ENCODE data around the gene LDHD.

The LDHD gene

DNA sequence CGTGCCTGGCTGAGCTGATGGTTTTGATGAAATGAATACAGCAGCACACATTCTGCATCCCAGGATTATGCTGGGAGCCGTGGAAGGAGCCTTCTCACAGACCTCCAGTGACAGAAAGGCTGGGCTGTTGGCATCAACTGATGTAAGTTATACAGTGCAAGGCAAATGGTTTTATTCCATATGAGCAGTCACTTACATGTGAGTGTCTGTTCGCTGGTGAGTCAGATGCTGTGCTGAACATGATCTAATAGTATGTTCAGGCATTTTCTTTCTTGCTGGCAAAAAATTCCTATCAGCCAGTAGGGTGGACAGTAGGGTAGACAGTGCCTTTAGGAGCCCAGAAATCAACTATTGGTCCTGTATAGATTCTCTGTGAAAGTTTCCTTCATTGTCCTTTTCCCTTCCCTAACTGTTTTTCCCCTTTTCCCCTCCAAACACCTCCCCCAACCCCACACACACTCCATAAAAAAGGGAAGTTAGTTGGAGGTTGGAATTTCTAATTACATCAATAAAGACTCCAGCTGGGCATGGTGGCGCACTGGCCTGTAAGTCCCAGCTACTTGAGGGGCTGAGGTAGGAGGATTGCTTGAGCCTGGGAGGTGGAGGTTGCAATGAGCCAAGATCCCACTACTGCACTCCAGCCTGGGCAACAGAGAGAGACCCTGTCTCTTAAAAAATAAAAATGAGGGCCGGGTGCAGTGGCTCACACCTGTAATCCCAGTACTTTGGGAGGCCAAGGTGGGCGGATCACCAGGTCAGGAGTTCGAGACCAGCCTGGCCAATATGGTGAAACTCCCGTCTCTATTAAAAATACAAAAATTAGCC lies 36.2 kb downstream of the LDHD start:
- peak; percentile 28 for DNase-seq (ENCODE audit: low read depth)

DNA sequence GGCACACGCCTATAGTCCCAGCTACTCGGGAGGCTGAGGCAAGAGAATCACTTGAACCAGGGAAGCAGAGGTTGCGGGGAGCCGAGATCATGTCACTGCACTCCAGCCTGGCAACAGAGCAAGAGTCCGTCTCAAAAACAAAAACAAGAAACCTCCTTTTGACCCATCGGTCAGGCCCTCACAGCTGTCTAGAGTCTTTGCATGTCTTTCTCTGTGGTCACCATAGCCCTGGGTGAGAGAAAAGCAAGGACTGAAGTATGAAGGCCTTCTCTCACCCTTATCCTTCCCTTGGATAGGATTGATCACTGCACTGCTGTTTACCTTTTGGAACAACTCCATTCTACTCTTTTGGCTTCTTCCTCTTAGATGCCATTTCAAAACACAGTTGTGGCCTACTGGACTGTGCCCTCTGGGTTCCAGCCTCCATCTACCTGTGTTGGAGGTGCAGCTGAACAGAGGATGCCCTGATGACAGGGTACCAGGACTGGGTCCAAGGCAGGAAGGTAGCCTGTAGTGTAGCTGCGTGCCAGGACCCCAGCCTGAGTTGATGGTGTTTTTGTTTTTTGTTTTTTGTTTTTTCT lies 37.1 kb downstream of the LDHD start:
- DNase-seq (ENCODE audit: low read depth): no peak

DNA sequence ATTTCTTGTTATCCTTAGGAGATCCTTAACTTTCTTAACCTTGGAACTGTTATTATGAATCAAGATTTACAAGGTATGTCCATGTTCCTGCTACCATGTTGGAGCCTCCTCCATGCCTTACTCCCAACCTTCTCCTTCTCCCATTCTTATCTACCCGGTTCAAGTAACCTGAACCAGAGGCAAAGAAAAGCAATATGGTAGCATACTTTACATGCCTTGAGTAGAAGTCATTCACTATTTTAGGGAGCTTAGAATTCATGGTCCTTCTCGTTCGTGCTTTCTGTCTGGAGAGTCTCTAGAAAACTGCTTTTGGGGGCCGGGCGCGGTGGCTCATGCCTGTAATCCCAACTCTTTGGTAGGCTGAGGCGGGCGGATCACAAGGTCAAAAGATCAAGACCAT lies 37.7 kb downstream of the LDHD start:
- DNase-seq (ENCODE audit: low read depth): no peak

DNA sequence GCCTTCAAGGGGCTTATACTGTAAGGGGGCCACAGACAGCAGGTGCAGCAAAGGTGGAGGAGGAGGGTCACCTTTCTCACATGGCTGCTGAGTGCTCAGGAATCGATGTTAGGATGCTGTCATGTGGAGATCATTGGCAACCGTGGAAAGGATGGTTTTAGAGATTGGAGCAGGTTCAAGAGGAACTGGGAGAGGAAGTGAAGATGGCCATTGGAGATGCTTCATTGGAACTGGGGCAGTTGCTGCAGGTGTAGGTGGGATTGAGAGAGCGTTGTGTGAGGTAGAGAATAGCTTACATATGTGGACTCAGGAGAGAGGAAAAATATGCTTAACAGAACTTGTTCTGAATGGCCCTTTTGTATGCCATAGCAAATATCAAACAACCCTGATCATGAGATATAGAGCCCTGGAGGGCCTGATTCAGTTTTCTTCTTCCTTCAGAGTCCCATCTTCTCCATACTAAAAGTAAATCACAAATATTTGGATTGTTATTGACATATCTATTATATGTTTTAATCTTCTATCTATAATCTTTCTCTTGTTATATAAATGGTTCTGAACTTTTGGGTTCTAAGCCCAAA lies 40.8 kb downstream of the LDHD start:
- no peak for DNase-seq (ENCODE audit: low read depth)

DNA sequence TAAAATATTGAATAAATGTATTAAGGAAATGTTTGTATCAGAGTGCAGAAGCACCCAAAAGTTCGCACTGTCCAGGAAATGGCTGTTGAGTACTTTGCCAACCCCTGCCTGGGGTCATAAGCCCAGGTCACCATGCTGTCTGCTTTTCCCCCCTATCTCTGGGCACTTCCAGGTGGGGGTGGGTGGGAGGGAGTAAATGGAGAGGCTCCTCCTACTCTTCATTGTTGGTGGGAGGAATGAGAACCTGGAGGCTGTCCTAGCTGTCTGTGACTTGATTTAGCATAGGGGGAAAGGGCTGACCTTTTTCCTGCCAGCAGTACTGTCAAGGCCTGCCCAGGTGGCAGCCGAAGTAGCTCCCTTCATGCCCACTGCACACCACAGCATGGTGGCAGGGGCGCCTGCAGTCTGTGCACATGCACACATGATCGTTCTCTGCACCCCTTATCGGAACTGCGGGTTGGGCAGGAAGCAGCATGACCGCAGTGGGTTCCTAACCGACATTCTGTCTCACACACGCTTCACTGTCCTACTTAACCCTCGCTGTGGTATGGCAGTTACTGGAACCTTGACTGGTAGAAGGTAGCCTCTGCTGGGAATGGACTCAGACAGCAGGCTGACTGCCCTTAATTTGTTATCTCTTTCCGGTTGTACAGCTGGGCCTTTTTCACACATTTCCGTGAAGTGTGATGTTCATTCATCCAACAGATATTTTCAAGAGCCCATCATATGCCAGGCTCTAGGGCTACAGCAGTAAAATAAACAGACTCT lies 41.5 kb downstream of the LDHD start:
- DNase-seq (ENCODE audit: low read depth): no peak

DNA sequence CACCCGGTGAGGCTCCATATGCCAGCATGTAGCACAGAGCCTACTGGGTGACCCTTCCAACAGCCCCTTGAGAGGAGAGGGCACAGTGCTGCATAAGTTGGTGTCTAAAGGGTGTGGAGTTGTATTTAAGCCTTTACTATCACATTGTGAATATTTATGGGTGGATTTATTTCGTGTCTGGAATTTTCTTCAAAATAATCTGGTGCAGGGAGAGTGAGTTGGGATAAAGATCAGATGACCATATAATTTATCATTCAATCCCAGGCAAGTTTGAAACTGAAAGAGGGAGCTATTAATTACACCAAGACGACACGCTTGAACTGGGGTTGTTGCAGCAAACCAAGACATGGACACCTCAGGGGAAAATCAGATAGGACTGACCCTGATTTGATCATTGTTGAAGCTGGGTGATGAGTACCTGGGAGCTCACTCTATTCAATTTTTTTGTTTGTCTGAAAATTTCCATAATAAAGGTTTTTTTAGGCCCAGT lies 42.2 kb downstream of the LDHD start:
- DNase-seq (ENCODE audit: low read depth): no peak

DNA sequence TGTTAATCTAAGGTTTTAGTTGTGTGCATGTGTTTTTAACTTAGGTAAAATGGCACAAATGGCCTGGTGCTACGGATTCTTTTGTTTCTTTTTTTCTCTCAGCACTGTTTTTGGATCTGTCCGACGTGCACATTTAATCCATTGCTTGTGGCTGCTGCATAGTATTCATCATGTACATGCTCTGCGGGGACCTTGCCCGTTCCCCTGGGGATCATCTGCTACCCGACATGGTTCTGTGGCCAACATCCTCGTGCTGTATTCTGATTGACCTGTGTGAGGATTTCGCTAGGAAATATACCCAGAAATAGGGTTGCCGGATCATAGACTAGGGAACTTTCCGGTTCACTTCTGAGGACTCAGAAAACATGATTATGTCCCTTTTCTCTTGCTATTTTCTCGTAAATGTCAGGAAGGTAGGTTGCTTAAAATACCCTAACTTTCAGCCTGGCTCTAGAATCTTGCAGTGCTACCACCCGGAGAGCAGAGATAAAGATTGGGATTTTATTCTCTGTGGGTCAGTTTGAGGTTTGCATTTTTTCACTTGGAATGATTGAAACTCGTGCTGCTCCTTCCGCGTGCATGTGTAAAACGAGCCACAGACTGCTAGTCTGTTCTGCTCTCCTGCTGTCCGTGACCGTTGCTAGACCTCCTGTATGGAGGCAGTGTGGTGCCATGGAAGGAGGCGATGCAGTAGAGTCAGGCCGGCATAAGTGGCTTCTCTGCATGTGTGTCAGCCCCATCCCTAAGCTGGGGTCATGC lies 42.9 kb downstream of the LDHD start:
- DNase-seq (ENCODE audit: low read depth): no peak

DNA sequence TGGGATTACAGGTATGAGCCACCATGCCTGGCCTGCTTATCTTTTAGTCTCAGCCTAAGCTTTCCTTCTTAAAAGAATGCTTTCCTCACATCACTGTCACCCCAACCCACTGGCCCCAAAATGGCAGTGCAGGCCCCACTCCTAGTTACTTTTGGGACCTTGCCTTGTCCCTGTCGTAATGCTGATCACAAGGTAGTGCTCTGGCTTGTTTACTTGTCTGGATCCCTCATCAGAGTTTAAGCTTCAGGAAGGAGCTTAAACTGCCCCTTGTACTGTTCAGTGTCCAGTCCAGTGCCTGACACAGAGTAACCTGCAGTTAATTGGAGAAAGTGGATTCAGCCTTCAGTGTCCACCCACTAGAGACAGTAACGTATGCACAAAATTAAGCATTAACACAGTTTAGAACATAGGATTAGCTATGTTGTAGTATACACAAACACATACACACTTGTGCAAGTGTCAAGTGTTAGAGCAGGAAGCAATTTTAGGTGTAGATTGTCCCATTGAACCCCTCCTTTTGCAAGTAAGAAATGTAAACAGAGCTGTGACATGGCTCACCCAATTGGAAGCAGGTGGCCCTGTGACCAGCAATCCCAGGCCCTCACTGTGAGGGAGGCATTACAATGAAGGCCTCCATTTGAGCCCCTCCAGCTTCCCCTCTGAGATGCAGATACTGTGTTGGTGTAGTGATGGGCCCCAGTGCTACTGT lies 44.2 kb downstream of the LDHD start:
- DNase-seq (ENCODE audit: low read depth): no peak

DNA sequence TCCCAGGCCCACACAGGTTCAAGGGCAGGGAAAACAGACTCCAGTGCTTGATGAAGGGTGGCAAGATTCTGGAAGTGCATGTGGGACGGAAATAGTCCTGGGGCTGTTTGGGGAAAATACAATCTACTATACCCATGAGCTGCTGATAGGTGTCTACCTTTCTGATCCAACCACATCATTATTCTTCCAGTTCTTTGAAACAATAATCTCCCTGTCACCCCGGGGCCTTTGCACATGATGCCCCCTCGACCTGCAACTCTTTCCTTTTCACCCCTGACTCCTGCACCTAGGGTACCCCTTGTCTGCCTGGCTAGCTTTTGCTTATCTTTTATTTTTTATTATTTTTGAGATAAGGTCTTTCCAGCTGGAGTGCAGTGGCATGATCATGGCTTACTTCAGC lies 45.0 kb downstream of the LDHD start:
- no peak for DNase-seq (ENCODE audit: low read depth)

DNA sequence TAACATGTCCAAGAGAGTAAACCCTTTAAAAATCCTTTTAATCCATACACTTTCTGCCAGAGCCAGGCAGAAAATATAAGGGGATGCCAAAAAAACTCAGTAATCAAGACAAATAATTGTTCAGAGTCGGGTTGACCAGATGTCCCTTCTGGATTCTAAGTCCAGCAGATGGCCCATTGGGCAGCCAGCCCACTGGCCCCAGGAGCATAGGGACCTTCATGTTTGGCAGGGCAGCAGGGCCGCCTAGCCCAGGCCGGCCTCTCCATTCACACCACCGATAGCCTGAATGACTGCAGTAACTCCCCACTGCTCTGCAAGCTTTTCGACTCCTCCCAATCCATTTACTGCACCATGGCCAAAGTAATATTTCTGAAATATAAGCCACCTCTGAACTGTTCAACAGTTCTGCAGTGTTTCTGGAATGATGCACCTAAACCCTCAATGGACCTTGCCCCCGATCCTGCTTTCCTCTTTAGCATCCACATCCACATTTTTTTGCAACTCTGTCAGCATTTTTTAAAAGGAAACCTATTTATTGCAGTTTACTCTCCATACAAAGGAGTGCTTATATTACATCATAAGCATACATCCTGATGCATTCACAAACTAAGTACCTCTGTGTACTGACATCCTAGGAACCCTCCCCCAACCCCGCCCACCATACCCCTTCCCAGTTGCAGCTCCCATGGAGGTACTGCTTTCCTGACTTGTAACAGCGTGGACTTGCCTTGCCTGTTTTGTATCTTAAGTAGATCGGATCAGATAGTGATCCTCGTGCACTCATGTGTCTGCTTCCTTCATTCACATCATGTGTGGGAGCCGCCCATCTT lies 46.4 kb downstream of the LDHD start:
- DNase-seq (ENCODE audit: low read depth): no peak

DNA sequence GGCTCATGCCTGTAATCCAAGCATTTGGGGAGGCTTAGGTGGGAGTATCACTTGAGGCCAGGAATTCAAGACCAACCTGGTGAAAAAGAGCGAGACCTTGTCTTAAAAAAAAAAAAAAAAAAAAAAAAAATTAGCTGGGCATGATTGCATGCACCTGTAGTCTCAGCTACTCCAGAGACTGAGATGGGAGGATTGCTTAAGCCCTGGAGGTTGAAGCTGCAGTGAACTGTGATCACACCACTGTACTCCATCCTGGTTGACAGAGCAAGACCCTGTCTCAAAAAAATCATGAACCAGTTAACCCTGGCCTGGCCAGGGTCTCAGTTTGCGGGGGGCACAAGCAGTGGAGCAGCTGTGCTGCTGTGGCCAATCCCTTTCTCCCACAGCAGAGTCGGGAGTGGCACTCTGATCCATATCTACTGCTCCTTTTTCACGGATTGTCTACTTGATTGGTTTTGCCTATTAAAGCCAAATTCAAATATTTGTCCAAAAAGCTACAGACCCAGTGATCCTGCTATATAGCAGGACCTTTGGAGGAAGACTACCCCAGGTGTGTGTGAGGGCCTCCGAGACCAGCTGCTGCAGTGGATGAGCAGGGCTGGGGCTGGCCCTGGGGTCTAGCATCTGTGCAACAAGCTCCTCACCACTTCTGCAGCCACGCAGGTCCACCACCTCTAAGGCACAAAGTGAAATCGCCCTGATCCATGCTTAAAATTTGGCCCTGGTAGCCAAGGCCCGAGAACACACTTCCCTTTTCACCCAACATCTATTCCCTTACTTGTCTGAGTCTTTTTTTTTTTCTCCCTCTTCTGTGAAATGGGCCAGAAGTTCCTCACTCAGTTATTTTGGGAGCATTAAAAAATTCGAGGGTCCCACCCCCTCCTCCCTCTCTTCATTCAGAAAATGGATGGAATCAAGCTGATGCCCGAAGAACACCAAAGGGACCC lies 48.2 kb downstream of the LDHD start:
- no peak for DNase-seq (ENCODE audit: low read depth)

DNA sequence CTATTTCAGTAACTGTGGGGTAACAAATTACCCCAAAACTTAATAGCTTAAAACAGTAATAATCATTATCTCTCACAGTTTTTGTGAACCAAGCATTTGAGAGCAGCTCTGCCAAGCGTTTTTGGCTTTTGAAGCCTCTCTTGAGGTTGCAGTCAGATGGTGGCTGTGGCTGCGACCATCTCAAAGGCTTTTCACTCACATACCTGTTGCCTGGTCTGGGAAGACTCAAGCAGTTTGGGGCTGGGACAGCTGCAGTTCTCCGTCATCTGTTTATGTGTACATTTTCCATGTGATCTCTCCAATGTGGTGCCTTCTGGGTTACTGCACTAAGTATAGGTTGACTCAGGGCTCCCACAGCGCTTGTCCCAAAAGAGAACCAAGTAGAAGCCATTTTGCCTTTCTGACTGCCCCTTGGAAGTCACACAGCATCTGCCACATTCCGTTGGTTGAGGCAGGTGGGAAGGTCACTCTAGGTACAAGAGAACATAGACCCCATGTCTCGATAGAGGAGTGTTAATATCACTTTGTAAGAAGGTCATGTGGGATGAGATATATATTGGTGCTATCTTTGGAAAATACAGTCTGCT lies 49.6 kb downstream of the LDHD start:
- DNase-seq (ENCODE audit: low read depth): no peak

DNA sequence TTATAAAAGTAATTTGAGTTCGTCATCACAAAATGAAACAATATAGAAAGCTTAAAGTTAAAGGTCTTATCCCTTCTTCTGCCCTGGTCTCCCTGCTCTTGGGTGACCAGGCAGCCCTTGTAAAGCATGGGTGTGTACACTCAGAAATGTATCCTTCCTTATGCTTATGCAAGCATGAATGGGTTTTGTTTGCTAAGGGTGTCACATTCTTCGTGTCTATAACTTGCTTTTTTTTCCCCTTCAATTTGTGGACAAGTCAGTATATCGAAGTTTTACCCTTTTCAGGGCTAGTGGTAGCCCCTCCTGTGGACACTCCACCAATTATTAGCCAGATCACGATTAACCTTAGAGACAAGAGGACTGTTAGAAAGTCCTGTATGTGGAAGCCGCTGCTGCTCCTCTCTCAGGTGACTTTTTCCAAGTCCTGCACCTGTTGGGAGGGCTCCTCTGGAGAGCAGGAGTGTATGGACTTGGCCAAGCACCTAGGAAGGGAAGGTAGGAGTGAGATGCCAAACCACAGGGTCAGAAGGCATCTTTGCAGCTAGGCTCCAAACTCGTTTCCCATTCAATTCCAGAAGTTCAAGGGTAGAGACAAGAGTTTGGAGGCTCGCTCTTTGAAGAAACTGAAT lies 50.9 kb downstream of the LDHD start:
- no peak for DNase-seq (ENCODE audit: low read depth)

DNA sequence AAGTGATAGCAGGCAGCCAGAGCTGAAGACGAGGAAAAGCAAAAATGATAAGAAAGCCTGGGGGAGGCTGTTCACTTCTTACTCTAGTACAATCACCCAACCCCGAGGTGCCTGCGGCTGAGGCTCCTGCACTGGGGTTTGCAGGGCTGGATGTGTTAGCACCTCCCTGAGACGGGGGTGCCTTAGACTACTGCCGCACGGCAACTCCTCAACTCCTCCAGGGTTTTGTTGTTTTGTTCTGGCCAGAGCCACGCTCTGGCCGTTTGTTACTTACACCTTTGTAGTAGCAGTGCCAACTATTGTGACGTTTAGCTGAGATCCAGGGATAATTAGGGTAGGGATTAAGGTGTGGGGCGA lies 51.5 kb downstream of the LDHD start:
- DNase-seq (ENCODE audit: low read depth): no peak

DNA sequence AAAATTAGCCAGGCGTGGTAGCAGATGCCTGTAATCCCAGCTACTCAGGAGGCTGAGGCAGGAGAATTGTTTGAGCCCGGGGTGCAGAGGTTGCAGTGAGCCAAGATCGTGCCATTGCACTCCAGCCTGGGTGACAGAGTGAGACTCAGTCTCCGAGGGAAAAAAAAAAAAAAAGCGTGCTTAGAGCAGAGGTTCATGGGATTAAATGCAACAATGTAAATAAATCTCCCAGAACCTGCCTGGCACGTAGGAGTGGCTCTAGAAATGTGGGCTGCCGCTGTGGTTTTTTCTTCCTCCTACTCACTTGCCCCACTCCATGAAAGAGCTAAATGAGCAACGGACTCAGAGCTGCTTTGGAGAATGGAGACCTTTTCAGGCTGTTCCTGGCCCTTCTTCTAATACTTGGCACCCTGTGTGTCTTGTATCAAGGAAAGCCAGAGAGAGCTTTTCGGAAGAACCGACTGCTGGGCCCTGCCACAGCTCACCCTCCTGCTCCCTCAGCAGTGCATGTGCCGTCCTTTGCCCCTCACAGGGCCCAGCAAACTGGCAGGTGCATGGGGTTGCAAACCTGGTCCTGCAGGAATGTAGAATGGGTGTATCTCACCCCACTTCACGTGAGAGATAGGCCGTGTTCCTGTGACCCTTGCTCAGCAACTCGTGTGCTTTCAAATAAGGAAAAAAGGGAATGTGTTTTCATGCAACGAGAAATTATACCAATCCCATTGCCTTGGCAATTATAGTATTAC lies 52.0 kb downstream of the LDHD start:
- no peak for DNase-seq (ENCODE audit: low read depth)

DNA sequence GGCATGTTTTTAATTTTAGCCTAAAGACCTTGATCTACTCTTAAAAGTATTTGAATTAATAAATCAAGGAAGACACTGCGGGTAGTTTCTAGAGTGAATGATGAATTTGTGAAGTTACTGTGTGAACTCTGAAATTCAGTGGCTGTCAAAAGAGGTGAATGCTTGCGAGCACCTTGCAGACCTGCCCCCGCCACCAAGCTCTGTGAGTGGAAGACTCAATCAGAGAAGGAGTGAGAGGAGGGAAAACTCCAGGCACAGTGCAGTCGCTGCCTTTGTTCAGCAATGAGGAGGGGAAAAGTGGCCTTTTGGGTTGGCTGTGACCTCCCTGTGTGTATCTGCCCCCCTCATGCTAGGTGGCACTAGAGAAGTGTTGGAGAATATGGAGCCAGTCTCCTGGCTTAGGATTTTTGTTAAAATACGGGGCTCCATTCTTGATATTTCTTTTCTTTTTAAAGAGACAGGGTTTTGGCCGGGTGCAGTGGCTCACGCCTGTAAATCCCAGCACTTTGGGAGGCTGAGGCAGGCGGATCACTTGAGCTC lies 53.0 kb downstream of the LDHD start:
- DNase-seq (ENCODE audit: low read depth): no peak

DNA sequence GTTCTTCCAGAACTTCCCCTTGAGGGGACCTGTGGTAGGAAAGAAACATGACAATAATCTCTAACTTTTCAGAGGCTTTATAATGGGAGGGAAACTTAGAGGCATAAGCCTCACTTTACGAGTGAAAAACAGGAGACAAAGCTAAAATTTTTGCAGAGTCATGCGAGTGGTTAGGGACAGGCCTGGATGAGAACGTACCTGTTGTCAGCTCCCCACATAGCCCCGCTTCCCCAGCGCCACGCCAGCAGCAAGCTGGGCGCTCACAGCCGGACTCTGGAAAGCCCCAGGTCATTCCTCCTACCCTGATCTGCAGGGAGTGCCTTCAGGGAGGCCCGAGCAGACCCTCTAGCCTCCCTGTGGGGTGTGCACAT lies 53.6 kb downstream of the LDHD start:
- DNase-seq (ENCODE audit: low read depth): no peak

All from HS-5 (cell line).